ENCODE data around the gene TP73.

TP73 gene

DNA sequence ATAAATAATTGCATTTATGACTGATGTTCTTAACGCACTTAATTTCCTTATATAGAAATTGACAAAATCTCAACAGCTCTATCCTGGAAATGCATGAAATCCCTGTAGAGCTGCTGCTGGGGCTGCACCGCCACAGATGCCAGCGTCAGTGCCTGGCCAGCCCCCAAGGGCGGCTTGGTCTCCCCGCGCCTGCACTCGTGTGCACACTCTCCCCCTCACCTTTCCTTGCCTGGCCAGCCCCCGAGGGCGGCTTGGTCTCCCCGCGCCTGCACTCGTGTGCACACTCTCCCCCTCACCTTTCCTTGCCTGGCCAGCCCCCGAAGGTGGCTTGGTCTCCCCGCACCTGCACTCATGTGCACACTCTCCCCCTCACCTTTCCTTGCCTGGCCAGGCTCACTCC lies 16.2 kb upstream of the TP73 start:
- no peak for DNase-seq

DNA sequence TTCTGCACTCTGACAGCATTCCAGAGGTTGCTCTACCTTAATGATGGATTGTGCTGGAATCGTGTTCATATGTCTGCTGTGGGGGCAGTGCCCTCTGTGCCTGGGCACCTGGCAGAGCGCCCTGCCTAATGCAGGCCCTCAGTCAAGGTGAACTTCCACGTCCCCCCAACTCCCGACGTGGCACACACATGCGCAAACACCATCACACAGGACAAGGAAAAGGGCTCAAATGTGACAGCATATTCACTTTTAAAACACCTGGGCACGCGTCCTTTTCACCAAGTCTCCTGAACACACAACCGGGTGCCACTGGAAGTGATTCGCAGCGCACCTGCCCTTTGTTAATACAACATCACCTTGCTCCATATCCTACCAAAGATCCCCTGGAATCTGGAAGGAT lies 15.8 kb upstream of the TP73 start:
- no peak for DNase-seq

DNA sequence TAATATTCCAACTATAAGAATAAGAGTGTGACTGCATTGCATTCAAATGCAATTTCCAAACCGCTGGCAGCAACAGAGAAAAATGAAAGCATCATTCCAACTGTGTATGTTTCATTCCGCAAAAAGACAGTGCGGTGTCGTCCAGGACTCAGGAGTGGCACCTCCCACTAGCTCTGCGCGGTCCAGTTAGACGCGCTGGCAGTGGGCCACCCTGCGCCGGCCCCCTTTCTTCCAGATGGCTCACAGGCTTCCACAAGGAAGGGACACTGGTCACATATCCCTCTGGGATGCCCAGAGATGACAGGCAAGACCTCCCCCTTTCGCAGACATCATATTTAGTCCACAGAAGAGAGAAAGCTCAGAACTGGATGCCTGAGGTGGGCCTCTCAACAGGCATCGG lies 14.3 kb upstream of the TP73 start:
- DNase-seq: no peak

DNA sequence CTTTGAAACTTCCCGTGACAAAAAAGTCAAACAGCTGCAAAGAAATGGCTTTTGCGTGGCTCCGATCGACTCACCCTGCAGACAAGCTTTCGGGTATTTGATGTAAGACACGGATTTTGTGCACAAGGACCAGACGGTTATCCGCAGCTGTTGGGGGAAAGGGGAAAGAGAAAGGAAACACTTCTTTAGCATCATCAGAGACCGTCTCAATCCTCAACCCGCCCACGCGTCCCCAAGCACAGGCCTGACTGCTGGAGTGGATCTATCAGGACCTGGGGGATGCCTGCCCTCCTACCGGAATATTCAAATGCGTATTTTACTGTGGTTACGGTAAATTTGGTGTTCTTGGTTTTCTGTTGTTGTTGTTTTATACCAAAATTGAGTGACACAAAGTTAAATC lies 13.6 kb upstream of the TP73 start:
- DNase-seq: no peak

DNA sequence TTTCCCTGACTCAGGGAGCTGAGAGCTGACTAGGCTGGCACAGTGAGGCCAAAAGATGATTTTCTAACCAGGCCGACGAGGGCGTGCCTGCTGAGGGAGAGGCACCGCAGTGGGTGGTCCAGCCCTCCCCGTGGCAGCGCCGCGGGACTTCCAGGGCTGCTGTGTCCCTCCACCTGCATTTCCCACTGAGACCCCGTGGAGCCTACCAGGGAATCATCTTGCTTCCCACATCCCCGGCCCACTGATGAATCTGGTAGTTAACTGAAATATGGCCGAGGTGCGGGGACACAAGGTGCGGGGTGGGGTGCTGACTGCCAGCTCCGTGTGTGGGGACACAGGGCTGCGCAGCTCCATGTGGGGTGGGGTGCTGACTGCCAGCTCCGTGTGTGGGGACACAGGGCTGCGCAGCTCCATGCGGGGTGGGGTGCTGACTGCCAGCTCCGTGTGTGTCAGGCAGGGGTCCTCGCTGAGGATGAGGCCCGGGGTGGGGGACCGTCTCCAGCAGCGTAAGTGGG lies 12.9 kb upstream of the TP73 start:
- no peak for DNase-seq

DNA sequence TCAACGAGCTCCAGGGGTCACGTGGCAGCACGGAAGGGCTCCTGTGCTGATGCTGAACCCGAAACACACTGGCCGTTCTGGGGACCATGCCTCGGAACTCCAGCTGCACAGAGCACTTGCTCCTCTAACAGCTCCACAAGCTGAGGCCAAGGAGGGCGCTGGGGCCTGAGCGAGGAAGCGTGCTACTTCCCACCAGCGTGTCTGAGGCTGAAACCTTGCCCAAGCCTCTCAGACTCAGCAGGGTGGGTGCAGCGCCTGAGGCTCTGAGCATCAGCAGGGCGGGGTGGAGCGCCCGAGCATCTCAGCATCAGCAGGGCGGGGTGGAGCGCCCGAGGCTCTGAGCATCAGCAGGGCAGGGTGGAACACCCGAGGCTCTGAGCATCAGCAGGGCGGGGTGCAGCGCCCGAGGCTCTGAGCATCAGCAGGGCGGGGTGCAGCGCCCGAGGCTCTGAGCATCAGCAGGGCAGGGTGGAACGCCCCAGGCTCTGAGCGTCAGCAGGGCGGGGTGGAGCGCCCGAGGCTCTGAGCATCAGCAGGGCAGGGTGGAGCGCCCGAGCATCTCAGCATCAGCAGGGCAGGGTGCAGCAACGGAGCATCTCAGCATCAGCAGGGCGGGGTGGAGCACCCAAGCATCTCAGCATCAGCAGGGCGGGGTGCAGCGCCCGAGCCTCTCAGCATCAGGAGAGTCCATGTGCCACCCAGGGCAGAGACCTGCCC lies 12.0 kb upstream of the TP73 start:
- no peak for DNase-seq

DNA sequence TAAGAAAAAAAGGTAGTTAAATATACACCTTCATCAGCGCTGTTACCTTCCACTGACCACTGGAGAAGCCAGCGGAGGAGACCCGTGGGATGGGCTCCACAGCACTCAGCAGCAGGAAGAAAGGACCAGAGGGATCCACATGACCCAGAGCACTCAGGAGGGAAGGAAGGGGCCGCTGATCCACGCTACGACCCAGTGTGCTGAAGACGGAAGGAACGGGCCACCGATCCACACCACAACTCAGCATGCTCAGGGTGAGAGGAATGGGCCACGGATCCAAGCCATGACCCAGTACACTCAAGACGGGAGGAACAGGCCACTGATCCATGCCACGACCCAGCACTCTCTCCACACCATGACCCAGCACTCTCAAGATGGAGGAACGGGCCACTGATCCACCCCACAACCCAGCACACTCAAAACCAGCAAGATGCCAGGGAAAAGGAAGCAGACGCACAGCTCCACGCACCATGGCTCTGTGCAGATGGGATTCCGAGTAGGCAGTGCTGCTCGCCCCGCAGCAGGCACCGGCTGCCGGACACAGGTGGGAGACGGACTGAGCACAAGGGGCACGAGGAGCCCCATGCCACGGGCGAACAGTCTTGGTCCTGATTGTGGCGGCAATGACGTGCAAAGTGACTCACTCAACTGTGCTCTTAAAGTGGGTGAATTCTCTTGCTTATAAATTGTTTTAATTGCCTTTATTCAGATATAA lies 11.1 kb upstream of the TP73 start:
- no peak for DNase-seq

DNA sequence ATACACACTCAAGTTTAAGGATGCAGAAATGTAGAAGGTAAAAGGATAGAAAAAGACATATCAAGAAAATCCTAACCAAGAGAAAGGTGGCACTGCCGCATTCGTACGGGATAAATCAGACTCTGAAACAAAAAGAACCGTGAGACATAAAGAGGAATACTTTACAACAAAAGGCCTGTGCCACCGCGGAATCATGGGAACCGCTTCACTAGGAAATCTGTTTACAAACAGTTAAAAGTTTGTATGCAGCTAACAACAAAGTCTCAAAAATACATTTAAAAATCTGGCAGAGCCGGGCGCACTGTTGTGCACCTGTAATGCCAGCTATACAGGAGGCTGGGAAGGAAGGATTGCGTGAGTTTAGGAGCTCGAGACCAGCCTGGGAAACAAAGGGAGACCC lies 10.5 kb upstream of the TP73 start:
- no peak for DNase-seq

DNA sequence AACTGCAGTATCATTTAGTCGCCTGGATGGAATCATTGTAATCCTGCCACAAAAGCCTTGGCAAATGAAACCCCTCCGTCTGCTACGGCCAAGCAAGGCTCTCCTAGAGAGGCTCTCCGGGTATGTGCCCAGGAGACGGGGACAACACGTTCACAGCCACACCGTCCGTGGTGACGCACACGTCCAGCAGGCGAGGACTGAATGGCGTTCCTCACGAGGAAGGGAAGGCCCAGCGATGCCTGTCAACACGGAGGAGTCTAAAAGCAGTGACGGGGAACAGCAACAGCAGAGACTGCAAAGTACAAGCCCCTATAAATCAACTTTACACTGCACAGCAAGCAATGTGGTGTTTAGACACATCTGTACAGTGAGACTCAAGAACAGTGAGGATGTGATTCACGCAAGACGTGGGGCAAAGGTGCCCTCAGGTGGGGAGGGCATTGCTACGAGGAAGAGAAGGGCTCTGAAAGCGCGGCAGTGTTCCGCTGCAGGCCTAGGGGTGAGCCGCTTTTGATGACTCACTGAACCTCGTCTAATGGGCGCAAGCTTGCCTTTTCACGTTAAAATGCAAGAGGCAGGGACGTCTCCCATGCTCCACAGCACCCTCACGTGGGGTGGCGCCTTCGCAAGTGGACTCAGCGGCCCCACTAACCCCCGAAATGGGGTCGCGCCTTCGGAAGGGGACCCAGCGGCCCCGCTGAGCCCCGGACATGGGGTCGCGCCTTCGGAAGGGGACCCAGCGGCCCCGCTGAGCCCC lies 9.2 kb upstream of the TP73 start:
- no peak for DNase-seq

DNA sequence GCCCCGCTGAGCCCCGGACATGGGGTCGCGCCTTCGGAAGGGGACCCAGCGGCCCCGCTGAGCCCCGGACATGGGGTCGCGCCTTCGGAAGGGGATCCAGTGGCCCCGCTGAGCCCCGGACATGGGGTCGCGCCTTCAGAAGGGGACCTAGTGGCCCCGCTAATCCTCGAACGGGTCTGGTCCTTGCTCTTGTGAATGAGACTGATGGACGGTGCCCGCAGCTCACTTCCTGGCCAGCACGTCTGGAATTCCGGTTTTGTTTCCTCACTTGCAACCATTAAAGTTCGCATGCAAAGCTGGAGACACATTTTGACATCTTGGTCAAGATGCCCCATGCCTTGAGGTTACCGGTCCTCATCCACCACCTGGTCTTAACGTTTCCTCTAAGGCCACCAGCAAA lies 8.0 kb upstream of the TP73 start:
- DNase-seq: no peak

DNA sequence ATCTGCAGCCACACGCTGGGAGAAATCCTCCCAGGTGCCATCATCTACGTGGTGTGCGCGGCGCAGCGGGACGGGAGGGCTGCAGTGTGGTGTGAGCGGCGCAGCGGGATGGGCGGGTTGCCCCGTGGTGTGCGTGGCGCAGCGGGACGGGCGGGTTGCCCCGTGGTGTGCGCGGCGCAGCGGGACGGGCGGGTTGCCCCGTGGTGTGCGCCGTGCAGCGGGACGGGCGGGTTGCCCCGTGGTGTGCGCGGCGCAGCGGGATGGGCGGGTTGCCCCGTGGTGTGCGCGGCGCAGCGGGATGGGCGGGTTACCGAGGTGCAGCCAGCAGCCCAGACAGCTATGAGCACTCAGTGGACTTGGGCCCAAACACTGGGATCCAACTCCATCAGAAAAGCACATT lies 7.1 kb upstream of the TP73 start:
- DNase-seq: no peak

DNA sequence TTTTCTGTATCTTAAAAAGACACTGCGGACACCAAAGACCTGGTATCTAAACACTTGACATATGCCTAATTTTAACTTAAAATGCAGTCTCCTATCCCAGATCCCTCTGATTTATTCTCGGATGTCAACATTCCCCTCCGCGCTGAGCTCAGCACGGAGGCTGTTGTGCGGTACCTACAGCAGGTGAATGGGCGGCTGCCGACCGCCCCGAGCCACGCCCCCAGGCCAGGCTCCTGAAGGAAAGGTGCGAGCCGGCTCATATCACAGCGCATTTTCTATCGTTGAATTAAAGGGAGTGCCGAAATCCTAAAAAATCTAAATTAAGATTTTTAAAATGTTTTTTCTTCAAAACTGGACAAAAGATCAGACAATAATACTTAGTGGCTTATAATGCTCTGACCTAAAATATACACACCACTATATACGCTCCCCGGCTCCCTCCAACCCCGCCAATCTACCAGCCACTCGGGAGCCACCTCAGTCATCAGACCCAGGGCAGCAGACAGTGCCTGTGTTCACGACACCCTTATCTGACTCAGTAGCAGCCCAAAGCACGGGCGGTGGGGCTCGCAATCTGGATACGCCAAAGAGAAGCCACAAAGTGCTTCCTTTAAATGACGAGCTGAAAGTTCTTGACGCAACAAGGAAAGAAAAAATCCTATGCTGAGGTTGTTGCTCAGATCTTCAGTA lies 6.5 kb upstream of the TP73 start:
- DNase-seq: no peak

DNA sequence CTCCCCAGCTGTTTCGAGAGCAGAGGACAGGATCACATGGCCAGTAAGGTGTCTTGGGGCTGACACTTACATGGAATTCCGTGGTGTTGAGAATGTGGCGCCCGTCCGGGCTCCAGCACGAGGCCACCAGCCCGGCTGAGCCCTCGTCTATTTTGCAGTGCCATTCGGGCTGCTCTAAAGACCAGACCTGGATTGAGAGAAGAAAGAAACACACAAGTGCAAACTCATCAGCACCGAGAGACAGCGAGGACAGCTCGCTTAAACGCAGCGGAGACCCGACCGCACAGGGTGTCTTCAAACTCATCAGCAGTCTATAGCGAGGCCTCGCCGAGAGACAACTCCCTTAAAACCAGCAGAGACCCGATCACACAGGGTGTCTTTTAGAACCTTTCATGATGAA lies 5.7 kb upstream of the TP73 start:
- no peak for DNase-seq

DNA sequence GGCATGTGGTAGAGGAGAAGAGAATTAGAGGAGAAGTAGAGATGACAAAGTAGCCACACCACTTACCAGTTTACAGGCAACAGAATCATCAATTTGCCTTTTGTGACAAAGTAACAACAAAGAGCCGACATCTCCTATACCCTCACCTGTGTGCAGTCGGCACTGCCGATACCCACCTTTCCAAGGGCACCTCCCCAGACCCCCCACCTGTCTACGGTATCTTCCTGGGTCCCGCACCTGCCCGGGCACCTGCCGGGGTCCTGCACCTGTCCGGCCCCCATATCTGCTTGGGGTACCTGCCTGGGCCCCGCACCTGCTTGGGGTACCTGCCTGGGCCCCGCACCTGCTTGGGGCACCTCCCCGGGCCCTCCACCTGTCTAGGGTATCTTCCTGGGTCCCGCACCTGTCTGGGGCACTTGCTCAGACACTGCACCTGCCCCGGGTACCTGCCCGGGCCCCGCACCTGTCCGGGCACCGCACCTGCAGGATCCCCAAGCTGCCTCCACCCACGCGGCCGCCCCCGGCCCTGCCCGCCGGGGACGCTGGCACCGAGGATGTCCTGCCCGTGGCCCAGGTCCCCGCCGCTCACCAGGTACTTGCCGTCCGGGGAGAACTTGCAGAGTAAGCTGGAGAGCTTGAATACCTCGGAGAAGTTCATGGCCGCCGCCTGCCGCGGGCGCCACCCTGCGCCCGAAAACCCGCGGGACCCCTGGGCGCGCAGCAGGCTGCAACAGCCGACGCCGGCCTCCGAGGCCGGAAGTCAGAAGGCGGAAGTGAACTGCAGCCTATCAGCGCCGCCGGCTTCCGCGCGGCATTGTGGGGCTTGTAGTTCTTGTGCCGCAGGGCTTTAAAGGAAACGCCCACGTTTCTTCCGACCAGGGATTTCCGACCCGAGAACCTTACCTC lies 2.7 kb upstream of the TP73 start, which contains the start of gene WRAP73:
TSS of gene WRAP73 (minus strand) at position 762 of the 906 bp plus-strand sequence. CDS start at position 658, 104 bp downstream.
- DNase-seq: peak; percentile 66

DNA sequence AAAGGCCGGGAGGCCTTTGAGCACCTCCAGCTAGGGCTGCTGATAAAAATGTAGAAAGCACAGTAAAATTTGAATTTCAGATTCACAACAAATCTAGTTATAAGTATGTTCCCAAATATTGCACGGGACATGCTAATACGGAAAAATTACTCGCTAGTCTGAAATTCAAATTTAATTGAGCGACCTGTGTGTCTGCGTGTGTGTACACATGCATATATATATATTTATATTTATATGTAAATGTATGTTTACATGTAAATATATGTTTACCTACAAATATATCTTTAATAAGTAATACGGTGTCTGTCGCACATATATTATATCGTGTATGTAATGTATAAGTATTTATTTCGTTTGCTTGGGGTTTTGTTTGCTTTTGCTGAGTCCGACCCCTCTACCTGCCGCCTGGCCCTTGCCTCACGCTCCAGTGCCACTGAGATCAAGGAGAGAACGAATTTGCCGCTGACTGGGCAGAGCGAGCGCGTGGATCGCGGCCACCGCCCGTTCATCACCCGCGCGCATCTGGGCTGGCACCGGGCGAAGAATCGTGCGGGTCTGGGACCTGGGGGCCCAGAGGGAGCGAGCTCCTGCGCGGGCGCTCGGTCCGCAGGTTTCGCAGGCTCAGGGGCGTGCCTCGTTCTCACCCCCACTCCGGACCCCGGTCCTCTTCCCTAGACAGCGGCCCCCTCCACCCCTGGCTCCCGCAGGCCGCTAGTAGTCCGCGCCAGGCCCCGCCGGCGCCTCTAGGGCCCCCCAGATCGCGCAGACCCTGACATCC lies 1.9 kb upstream of the TP73 start:
- no peak for DNase-seq

DNA sequence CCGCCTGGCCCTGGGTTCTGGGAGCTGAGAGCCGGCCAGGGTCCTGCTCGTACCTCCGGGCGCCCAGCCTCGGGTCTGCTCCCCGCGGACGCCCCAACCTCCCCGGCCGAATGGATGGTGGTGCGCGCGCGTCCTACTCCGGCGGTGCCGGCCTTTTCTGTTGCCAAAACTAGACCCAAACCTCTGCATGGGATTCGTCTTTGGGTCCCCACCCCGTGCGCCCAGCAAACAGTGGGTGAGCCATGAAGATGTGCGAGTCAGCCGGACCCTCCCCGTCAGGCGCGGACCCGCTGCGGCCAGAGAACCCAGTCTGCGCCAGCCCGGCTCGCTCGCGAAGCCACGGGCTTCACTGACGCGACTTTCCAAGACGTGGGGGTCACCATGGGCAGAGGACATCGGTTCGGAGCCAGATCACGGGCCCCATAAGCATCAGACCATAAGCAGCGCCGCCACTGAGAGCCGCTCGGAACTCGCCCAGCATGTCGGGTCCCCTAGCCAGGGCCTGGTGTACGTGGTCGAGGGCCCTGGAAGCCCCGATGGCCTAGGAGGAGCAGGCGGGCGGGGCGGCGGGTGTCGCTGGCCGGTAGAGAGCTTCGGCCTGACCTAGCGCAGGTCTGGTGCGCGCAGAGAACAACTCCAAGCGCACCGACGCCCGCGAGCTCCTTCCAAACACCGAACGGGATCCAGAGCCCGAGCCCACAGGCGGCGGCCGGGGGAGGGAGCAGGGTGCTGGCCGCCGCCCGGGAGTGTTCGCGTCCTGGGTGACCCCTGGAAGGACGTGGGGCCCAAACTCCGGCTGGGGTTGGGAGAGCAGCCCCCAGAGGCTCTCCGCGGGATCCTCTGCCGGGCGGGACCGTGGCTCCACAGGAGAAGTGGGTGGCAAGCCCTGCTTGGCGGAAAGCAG lies 1.0 kb upstream of the TP73 start:
- no peak for DNase-seq

DNA sequence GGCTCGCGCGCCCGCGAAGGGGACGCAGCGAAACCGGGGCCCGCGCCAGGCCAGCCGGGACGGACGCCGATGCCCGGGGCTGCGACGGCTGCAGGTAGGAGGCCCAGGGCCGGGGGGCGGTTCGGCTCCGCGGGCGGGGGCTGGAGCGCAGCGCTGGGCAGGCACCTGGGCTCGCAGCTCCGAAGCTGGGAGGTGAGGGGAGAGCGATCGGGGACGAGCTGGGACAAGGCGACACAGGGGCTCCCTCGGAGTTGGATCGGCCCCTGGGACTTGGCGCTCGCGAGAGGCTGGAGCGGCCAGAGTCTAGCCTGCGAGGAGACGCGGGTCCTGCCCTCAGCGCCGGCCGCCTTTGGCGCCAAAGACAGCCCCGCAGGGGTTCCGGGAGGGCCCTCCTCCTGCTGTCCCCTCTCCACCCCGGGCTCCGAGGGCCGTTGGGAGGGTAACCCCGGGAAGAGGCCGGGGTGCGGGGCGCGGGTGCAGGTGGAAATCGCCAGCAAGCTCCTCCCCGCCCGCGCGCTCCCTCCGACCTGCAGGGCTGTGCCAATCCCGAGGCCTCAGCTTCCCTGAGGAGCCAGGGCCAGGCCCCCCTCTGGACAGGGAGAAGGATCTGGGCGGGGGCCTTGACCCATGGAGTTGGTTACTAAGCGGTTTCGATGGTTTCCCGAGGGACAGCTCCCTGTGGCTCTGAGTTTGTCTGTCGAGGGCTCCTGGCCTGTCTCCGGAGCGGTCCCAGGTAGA lies 401 bp downstream of the TP73 start:
- no peak for DNase-seq

DNA sequence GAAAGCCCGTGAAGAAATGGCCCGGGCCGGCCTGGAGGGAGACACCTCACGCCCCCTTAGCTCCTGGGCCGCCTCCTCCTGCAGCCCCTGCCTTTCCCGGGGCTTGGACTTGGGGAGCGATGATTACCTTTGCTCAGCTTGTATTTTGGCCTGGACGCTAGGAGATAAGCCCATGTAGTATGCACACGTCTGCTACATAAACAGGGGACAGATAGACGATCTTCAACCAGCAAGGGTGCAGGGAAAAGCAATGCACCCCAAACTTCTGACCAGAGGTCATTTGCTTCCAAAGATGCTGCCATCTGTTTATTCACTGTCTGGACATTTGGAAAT lies 936 bp downstream of the TP73 start:
- no peak for DNase-seq

DNA sequence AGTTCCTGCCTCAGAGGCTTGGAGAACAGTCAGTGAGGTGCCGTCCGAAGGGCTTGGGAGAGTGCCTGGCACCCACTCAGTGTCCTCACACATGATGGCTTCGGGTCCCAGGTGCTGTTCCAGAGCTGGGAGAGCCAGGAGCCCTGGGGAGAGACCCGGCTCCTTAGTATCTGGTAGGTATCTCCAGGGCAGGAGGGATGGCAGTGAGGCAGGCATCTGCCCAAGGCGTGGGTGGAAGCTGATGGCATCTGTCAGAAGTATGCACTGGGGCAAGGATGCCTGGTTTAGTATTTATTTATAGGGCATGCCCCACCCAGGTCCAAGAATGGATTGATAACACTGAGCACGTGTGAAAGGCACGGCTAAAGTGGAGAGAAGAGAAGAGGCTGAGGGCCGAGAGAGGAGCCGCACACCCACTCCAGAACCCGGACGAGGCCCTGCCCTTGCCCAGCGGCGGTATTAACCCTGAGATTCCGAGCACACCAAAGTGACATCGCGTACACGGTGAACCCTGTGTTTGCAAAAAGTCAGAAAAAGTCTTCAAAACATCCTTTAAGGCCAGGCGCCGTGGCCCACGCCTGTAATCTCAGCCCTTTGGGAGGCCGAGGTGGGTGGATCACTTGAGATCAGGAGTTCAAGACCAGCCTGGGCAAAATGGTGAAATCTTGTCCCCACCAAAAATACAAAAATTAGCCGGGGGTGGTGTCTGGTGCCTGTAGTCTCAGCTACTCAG lies 2.4 kb downstream of the TP73 start:
- DNase-seq: no peak

Measured in NCI-H1436 treated with DMSO at 0.1 percent for 48 hours (cell line).